Hematopoietic multipotent progenitor cell treated with erythropoietin and hydrocortisone succinate and interleukin-3 and kit ligand, for 4 days (in vitro differentiated cells): ENCODE data around the gene TCP11.
A peak's percentile ranks its signal among the peaks of the same experiment; 100 is the strongest.

Experiments used
- DNase-seq: peaks from one replicate; pipeline ENCODE4 v3.0.0-alpha.2; 2015

The TCP11 gene

GRCh38 chr6:35090734-35091133, 50.4 kb downstream of the TCP11 start:
- DNase-seq = no peak

DNA sequence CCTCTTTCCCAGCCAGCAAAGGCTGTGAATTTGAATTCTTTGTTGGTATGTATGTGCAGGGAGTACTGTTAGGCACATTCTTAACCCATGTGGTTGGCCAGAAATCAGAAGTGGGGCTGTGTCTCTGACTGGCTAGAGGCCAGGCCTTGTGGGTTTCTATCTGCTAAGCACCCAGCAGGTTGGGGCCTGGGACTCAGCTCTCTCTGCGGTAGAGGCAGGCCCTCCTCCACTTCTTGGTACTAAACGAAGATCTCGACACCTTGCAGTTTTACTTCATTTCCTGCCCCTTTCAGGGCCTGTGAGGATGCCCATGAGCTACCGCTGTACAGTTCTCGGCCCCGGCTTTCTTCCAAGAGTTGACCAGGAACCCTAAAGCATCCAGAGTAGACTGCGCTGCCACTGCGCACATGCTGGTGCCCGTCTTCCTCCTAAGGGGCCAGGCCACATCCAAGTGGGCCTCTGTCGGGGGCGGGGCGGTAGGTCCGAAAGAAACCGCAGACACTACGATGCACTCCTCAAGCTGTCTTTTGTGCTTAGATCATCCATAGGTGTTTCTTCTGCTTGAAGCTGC, 51.1 kb downstream of the TCP11 start:
- DNase-seq = peak; percentile 92

- no peak for DNase-seq
These were observed 51.8 kb downstream of the TCP11 start for GRCh38 chr6:35089216-35089934.

- DNase-seq = no peak
These were observed 52.6 kb downstream of the TCP11 start for GRCh38 chr6:35088281-35089215.

- no peak for DNase-seq
These were observed 53.5 kb downstream of the TCP11 start for GRCh38 chr6:35087361-35088280.

DNA sequence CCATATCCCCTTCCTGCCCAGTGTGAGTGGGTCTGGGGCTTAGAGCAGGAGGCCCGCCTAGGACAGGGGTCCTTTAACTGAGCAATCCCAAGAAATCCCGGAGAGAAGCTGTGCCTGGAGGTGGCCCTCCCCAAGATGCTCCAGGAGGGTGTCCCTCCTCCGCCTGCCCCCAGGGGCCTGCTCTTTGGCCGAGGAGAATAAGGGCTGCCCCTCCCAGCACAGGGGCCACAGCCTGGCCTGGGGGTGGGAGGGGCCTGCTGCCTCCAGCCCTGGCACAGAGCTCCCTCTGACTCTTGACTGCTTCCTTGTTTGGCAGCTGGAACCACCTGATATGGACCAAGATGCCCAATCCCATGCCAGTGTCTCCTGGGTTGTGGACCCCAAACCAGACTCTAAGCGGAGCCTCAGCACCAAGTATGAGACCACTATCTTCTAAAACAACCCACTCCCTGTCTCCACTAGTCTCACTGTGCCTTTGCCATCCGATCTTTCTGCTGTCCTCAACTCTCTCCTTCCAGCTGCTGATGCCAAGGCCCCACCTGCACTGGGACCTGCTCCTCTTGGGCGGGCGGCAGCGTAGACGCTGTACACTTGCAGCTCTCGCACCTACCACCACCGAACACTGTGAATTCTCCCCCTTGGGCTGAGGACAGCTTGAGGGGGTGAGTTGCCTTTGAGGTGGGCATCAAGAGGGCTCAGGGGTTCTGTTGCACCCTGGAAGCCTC, 54.3 kb downstream of the TCP11 start:
- no peak for DNase-seq

- no peak for DNase-seq
These were observed 54.9 kb downstream of the TCP11 start for GRCh38 chr6:35086282-35086632.

GRCh38 chr6:35085359-35086281, 55.5 kb downstream of the TCP11 start:
- no peak for DNase-seq

- no peak for DNase-seq
These were observed 56.5 kb downstream of the TCP11 start for GRCh38 chr6:35084511-35085203.

DNA sequence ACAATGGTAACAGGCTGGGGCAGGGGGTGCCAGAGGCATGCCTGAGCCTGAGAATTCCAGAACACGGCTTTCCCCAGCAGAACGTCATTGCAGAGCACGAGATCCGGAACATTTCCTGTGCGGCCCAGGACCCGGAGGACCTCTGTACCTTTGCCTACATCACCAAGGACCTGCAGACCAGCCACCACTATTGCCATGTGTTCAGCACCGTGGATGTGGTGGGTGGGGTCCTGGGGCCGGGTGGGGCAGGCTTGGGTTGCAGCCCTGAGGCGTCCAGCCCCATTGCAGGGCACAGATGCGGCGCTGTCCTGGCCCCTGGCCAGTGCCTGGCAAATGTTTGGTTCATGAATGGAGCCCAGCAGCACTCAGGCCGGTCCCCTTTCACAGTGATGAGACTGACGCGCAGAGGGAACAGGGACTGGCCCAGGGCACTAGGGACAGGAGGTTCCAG, 57.1 kb downstream of the TCP11 start:
- no peak for DNase-seq

GRCh38 chr6:35083507-35083906, 57.6 kb downstream of the TCP11 start:
- no peak for DNase-seq

- DNase-seq = no peak
These were observed 58.3 kb downstream of the TCP11 start for GRCh38 chr6:35082733-35083403.

DNA sequence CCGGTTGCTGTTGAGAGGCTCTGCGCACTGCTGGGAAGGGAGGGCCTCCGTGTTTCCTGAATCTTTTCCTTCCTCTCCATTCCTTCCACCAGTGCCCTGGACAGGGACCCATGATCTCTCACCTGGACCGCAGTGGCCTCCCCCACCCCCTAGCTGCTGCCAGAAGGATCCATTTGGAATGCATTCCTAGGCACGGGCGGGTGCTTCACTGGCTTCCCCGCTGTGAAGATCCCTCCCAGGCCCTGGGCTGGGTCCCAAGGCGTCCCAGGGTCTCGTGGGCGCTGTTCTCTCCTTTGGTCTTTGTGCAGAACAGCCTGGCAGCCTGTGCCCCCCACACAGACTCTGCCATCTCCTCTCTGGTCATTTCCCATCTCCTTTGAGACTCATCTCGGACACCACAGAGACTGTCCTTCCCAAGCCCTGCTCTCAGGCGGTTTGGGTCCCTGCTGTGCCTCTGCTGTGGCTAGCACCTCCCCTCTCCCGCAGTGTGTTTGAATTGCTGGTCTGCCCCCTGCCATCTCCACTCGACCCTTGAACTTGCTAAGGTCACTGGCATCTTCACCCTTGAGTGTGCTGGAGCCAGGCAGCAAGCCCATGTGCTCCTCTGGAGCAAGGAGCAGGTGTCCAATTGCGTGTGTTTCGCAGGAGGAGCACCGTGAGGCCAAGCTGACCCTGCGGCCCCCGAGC, 59.0 kb downstream of the TCP11 start:
- DNase-seq = no peak

DNA sequence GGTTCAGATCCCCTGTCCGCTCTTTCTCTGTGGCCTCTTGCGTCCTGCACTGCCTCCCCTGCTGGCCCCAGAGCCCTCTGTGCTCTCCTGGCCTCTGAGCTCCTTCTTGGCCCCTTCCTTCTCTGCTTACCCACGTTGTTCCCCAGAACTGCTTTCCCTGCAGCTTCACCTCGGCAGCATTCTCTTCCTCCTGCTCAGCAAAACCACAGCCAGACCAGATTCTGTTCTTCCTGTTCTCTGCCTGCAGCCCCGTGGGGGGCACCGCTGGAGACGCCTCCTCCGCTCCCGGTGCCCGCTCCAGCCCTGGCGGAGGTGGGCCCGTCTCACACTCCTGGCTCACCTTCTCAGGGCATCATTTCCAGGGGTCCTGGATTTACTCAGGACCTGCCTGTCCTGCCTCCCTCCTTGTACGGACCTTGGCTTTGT, 59.7 kb downstream of the TCP11 start:
- DNase-seq = peak; percentile 62

DNA sequence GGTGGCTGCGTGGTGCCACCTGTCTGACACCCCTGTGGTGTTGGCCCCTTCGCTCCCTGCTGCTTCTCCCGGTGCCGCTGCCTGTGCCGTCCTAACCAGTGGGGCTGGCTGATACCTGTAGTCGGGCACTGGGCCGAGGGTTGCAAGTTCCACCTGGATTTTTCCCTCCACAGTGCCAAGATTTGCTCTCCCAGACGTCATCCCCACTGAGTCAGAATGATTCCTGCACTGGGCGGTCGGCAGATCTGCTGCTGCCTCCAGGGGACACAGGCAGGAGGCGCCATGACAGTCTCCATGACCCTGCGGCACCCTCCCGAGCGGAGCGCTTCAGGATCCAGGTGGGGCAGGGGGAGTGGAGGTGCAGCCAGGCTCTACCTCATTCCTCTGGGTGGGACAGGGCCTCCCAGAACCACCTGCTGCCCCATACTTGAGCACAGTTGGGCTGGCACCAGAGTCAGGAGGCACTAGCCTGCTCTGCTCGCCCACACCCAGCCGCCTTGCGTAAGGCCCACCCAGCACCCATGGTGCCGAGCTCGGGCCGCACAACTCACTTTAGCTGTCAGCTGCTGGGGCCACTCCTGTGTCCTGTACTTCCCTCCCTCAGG, 60.2 kb downstream of the TCP11 start:
- DNase-seq = no peak

GRCh38 chr6:35080016-35080680, 61.0 kb downstream of the TCP11 start:
- DNase-seq = no peak

- DNase-seq = no peak
These were observed 61.7 kb downstream of the TCP11 start for GRCh38 chr6:35079311-35080000.
